PC-3 (cell line): ENCODE results near the gene INIP.

Experiments
- EZH2 ChIP-seq: fragments of 300-600 bp; sonication (generic); IDR thresholded peaks from one replicate; pipeline ENCODE4 v1.6.1; 2017; ENCODE audit warnings: antibody characterized with exemption, mild to moderate bottlenecking, low read length; ENCODE audit not compliant: unreplicated experiment
- TF ChIP-seq, protein P1 (sequence below): fragments of 300-600 bp; sonication (generic); conservative IDR thresholded peaks from 2 replicates; pipeline ENCODE4 v1.5.1; 2017; ENCODE audit warnings: antibody characterized with exemption, low read depth, mild to moderate bottlenecking, low read length

DNA sequence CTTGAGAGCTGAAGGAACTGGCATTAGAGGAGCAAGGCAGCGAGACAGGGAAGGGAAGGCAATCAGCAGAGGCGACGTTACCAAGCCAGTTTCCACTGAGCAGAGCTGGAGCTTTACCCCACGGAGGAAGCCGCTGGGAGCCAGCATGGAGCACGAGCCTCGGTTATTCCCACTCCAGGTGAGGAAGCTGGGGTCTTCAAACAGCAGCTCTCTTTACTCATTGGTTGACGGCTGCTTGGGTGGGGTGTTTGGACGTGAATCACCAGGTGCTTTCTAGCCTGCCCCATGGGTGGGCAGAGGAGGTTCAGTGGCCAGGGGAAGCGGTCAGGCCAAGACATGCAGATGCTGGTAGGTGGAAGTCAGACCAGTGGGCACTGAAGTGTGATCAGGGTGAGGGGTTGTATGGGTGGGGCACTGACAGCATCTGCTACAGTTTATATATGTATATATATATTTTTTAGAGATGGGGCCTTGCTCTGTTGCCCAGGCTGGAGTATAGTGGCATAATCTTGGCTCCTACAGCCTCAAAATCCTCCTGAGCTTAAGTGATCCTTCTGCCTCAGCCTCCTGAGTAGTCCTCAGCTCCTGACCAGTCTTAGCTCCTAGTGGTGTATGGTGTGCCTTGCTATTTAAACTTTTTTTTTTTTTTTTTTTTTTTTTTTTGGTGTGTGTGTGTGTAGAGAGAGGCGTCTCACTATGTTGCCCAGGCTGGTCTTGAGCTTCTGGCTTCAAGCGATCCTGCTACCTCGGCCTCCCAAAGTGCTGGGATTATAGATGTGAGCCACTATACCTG, 45.0 kb upstream of the INIP start:
- TF ChIP-seq, protein P1, sequence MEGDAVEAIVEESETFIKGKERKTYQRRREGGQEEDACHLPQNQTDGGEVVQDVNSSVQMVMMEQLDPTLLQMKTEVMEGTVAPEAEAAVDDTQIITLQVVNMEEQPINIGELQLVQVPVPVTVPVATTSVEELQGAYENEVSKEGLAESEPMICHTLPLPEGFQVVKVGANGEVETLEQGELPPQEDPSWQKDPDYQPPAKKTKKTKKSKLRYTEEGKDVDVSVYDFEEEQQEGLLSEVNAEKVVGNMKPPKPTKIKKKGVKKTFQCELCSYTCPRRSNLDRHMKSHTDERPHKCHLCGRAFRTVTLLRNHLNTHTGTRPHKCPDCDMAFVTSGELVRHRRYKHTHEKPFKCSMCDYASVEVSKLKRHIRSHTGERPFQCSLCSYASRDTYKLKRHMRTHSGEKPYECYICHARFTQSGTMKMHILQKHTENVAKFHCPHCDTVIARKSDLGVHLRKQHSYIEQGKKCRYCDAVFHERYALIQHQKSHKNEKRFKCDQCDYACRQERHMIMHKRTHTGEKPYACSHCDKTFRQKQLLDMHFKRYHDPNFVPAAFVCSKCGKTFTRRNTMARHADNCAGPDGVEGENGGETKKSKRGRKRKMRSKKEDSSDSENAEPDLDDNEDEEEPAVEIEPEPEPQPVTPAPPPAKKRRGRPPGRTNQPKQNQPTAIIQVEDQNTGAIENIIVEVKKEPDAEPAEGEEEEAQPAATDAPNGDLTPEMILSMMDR, result no peak
- no peak for TF ChIP-seq EZH2
